ENCODE data around the gene ENAM.

DNA sequence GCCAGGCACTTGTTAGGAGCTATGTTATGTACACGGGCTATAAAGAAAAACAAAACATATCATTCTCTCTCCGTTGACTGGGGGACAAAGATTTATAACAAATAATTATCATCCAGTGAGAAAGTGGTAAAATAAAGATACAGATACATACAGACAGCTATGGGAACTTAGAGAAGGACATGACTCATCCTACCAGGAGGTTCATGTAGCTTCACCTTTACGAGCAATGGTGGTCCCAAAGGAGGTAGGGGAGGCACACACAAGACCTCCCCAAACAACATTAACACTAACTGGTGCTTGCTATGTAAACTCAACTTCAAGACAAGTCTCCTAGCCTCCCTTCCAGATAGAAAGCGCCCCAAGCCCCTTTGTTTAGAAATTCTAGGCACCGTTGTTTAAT, 27.6 kb upstream of the ENAM start:
- TF ChIP-seq, protein P1, sequence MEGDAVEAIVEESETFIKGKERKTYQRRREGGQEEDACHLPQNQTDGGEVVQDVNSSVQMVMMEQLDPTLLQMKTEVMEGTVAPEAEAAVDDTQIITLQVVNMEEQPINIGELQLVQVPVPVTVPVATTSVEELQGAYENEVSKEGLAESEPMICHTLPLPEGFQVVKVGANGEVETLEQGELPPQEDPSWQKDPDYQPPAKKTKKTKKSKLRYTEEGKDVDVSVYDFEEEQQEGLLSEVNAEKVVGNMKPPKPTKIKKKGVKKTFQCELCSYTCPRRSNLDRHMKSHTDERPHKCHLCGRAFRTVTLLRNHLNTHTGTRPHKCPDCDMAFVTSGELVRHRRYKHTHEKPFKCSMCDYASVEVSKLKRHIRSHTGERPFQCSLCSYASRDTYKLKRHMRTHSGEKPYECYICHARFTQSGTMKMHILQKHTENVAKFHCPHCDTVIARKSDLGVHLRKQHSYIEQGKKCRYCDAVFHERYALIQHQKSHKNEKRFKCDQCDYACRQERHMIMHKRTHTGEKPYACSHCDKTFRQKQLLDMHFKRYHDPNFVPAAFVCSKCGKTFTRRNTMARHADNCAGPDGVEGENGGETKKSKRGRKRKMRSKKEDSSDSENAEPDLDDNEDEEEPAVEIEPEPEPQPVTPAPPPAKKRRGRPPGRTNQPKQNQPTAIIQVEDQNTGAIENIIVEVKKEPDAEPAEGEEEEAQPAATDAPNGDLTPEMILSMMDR (conservative IDR thresholded peaks at IDR 0.05 in 1 of 2, IDR thresholded peaks at IDR 0.05 in 1 of 2; ENCODE audit: low read depth in 1 of 2, low read length in 2 of 2) = no peak
- no peak for TF ChIP-seq EZH2 (IDR thresholded peaks at IDR 0.05; ENCODE audit: low read length, missing control alignments)
